Esophagus squamous epithelium (tissue), 4 donors: ENCODE data around the gene TBC1D2.

Experiments
- POLR2A ChIP-seq, 4 donors: fragments of 450-650 bp; IDR thresholded peaks; one replicate each; pipeline ENCODE4 v1.6.1; 2017; ENCODE audit warnings: antibody characterized with exemption in 4 of 4, mild to moderate bottlenecking in 4 of 4, moderate library complexity in 3 of 4
- TF ChIP-seq, protein P1 (sequence below), 6 experiments: fragments of 450-650 bp in 4 of 6; fragments of 200-600 bp in 2 of 6; sonication (generic) in 2 of 6; IDR thresholded peaks; one replicate each; pipeline ENCODE4 v1.5.1; 2016 to 2019; ENCODE audit warnings: antibody characterized with exemption in 6 of 6, mild to moderate bottlenecking in 4 of 6, moderate library complexity in 4 of 6

DNA sequence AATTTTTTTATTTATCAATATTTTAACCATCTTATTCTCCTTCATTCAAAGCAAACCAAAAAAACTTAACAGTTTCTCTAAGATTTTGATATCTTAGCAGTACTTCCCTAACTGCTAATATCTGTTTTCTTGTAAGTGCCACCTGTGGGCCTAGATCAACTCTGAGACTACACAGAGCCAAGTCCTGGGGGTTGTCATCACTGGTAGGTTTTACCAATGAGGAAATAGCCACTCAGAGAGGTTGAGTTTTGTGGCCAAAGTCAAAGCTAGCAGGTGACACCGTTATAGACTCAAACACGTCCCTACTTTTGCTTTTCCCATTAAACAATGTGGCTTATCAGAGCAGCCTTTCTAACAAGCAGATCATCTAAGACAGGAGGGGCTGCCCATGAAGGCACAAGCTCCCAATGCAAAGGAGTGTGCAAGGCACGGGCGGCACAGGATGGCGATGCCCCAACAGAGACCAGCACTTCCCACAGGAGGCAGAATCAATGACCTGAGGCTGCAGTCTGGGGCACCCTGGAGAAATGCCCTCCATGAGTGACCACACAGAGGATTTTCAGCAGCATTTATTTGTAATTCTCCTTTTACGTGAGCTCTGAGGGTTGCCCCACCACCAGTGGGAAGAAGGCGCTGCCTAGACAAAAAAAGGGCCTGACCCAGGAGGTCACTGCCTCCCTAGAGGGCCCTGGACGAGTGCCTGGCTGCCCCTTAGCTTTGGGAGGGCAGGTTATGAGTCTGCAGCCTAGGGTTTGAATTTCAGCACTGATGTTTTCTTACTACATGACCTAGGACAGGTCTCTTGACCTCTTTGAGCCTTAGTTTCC, 7.4 kb downstream of the TBC1D2 start:
- no peak for TF ChIP-seq POLR2A (IDR thresholded peaks at IDR 0.05)
- TF ChIP-seq, protein P1, sequence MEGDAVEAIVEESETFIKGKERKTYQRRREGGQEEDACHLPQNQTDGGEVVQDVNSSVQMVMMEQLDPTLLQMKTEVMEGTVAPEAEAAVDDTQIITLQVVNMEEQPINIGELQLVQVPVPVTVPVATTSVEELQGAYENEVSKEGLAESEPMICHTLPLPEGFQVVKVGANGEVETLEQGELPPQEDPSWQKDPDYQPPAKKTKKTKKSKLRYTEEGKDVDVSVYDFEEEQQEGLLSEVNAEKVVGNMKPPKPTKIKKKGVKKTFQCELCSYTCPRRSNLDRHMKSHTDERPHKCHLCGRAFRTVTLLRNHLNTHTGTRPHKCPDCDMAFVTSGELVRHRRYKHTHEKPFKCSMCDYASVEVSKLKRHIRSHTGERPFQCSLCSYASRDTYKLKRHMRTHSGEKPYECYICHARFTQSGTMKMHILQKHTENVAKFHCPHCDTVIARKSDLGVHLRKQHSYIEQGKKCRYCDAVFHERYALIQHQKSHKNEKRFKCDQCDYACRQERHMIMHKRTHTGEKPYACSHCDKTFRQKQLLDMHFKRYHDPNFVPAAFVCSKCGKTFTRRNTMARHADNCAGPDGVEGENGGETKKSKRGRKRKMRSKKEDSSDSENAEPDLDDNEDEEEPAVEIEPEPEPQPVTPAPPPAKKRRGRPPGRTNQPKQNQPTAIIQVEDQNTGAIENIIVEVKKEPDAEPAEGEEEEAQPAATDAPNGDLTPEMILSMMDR (IDR thresholded peaks at IDR 0.05): no peak
